Measurements from ENCODE around the gene BOD1.

Gene BOD1

DNA sequence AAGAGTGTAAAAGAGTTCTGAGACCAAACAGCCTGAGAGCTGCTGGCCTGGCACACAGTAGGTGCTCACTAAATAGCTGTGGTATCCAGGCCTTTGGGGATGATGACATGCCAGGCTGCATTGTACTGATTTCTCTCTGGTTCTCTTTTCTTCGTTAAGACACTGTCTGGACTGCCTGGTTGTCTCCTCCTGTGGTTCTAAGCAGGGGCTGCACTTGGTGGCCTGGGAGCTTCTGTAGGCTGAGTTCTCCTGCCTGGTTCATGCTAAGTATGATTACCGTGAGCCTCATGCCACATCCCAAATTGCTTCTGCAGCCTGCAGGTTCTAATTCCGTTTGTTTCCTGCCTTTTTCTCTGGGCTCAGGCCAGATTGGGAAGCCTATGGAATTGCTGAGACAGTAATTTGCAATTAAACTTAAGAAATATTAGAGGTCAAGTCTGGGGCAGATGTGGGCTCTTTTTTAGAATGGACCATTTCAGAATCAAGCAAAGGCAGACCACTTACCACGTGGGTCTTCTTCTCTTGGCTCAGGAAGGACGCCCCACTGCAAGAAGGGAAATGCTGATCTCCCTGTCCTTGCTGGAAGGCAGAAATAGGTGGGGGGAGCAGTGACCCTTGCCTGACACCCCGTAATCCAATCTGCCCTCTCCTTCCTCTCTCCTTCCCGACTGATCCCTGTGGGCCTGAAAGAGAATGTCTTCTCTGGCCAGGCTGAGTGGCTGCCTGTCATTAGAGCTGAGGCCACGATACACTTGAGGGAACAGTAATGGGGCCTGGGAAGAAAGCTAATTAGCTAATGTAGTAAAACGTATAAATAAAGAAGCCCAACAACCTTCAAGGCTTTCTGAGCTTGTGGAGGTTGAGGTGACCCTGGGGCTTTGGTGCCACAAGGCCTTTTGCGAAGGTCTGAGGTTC is 21.9 kb upstream of the BOD1 start:
- no peak for DNase-seq

DNA sequence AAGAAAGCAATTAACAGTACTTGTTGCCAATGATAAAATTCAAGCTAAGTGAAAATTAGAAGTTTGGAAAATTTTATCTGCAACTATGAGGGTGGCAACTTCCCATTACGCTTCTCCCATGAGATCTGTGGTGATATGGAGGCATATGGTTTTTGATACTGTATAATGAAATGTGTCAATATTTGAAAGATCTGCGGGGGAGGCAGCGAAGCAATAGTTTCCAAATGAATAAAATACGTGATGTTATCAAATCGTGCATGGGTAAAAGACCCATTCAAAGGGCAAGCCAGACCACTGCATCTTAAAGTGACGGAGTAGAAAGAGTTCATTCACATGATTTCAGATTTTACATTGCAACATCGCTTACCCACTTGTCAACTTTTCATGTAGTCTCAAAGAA is 20.9 kb upstream of the BOD1 start:
- DNase-seq, result no peak

DNA sequence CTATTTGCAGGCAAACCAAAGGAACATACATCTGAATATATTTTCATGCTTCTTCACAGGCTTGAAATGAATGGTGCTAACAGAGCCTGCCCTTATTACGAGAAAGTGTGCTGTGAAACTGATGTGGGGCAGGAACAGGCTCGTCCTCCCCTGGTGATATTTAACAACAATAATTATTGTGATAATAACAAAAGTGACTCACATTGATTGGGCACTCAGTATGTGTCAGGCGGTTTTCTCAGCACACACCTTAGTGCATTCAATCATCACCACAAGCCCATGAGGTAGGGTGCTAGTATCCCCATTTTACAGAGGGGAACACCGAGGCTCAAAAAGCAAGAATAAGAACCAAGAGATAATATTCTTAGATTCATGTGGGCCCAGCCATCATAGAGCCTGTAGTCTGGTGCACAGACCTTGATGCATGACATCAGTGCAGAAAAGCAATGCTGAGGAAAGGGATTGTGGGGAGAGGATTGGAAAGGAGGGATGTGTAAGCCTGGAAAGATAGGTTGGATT is 18.1 kb upstream of the BOD1 start:
- DNase-seq, result no peak

DNA sequence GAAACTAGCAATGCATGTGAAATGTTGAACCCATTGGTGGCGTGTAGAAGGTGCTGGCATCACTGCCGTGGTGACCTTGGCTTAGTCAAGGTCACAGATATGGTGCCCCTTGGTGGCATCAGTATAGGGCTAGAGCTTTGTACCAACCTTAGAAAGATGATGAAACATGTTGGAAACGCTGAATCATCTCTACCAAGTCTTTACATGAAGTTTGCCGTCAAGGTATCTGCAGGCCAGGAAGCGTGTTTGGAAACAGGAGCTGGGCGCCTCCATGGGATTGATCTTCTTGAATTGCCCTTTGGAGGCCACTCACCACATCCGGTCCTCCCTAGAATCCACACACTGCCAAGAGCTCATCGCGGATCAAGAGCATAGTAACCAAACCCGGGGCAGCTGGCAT is 16.9 kb upstream of the BOD1 start:
- DNase-seq, result no peak

DNA sequence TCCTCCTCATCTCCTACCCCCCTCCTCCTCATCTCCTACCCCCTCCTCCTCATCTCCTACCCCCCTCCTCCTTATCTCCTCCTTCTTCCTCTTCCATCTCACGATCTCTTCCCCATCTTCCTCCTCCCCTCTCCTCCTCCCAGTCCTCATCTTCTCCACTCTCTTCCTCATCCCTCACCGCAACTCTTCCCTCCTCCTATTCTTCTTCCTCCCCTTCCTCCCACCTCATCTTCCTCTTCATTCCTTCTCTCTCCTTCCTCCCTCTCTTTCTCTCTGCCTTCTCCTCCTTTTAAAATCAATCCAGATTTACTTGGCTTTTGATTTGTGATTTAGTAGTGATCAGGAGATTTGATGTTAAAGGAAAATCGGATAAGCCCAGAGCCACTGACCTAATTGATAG is 15.0 kb upstream of the BOD1 start:
- no peak for DNase-seq

DNA sequence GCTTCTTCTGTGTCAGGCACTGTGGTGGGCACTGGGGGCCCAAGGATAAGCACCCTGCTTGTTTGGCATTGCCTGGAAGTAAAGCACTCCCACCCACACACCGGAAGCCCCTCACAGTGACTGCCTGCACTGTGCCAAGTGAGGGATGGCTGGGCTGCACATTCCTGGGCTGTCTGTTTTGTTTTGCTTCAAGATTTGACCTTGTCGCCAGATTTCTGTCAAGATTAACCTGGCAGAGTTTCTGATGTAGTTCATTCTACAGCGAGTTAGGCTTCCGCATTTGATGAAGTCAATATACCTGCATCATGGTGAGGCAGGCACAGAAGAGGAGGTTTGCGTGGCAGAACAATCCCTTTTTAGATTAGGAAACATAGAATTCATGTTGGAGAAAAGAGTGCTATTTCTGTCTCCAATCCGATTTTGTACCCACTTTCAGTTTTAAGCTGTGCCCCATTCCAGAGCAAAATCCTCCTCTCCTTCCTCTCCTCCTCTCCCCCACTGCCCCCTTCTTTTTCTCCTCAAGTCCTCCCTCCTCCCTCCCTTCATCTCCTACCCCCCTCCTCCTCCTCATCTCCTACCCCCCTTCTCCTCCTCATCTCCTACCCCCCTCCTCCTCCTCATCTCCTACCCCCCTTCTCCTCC is 14.4 kb upstream of the BOD1 start:
- no peak for DNase-seq

DNA sequence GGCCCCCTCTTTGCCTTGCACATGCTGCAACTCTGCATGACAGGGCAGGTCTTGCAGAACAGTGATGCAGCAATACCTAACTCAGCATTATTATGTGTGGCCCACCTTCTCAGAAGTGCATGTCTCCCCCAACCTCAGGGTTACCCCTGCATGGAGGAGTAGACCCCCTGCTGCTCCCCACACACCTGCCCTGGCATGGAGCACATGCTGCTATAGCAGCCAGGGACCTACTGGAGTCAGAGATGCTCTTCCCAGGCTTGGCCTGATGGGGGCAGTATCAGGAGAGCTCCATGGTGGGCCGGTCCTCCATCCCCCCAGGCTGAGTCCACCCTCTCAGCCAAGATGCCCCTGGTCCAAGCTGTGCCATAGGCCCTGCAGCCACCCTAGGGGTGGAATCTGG is 13.2 kb upstream of the BOD1 start:
- DNase-seq, result no peak

DNA sequence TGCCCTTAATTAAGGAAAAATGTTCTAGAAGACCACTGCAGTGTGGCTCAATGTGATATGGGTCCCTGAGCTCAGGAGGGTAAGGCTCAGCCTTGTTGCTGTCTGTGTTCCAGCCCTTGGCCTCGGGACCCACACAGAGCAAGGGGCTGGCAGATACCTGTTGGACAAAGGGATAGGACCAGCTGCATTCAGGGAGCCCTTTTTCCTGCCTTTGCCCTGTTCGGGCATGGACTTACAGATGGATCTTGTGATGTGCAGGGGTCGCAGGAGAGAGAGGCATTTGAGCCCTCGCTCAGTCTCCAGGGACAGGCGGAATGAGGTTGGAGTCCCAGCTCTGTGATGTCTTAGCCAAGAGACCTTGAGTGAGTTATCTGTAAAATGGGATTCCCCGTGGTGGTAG is 12.1 kb upstream of the BOD1 start:
- DNase-seq, result no peak

DNA sequence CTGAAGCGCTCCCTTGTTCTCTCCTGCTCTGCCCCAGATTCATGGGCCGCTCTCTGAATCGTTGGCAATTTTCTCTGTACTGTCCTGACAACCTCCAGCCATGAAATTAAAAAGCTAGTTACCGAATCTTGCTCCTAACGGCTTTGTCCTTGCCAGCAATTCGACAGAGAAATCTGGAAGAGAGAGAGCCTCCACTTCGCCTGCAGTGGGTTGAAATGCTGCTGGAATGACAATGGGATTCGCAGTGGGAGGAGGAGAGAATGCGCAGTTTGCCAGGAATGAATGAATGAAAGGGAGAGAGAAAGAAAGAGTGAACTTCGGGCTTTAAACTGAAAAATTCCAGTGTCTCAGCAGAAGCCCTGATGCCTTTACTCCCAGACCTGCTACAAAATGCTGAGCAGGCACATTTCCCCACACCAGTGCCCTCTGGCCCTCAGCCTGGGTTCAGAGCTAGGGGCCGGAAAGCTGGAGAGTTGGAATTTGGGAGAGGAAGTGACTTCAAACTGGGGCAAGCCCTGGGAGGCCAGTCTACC is 11.5 kb upstream of the BOD1 start:
- no peak for DNase-seq

DNA sequence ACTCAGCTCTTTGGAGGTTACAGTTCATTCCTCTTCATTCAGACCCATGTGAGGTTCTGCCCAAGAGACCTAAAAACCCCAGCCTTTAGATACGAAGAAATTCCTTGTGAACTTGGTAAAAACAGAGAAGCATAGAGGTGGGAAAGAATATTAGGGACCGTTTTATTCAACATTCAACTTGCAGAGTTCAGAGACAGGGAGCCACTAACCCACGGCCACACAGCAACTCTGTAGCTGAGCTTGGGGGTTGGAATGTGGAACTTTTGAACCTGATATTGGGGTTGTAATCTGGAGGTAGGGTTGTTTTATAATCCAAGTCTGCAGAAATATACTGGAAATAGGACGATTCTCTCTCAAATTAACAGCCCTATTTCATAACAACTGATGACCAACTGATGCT is 10.8 kb upstream of the BOD1 start:
- DNase-seq, result no peak

DNA sequence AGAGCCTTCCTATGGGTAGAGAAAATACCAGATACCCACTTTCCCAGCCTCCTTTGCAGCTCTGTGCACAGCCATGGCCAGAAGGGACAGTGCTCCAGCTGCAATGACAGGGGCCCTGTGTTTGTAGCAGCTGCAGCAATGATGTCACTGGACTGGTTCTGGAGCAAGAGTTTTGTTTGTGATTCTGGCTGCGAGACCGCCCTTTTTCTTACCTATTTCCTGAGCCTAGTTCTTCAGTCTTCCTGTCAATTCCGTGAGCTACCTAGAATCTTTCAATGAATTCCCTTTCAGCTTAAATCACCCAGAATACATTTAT is 10.0 kb upstream of the BOD1 start:
- DNase-seq, result no peak

DNA sequence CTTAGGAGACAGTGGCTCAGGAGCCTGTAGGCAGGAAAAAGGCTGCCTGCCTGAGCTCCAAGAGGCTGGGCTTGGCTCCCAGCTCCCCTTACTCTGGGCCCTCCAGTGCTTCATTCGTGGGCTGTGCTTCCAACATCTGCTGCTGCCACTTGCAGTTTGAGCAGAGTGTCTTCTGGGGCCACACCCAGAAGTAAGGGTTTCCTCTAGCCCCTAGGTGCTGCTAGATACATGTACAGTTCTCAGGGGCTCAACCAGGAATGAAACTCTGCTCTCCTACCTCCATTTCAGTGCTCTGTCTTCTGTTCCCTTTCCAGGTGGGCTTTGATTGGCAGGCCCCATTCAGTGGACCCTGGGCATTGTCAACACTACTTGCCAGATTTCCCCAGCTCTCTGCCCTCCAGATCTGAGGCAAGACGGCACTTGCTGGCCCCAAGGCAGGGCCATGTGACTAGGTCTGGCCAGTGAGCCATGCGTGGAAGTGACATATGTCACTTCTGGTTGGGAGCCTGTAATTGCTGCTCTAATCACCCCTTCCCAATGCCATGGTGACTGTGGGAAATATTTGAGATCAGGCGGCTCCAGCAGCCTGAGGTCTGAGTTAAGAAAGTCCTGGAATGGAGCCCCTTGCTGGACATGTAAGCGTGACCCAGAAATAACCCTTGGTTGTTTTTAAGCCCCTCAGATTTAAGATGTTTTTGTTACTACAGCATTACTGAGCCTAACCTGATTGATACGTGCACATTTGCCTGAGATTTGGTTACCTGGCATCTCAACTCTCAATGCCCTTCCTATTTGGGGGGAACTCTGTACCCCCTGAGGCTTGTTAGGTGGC is 9.4 kb upstream of the BOD1 start:
- DNase-seq, result no peak

DNA sequence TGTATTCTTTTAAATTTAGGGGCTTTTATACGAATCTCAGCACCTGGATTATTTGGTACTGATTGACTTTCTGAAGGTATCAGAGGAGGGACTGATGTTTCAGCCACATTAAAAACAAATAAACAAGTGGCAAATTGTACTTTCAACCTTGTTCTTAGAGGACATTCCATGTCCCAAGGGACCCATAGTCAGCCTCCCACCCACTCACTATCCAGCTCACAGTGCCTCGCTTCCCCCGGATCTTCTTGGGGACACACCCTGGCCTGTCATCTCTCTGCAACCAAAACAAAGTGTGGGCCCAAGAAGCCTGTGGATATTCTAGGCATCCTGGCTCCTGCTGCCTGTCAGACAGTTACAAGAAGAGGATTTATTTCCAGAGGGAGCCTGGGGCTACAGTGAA is 8.8 kb upstream of the BOD1 start:
- no peak for DNase-seq

DNA sequence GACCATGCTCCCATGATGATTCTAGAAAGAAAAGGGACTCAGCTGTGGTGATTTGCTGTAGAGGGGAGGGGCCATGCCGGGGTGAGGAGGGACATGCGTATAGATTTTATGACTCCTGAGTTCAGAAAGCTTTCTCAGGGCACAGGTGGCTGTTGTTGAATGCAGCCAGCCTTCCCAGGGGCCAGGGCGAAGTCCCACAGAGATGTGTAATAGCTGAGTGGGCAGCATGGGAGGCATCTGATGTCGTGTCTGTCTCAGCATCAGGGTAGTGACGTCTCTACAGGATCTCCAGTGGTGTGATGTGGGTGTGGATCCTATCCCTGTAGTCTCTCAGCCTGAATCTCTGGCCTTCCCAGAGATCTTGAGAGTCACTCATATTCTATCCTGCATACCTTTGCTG is 7.8 kb upstream of the BOD1 start:
- DNase-seq, result no peak

DNA sequence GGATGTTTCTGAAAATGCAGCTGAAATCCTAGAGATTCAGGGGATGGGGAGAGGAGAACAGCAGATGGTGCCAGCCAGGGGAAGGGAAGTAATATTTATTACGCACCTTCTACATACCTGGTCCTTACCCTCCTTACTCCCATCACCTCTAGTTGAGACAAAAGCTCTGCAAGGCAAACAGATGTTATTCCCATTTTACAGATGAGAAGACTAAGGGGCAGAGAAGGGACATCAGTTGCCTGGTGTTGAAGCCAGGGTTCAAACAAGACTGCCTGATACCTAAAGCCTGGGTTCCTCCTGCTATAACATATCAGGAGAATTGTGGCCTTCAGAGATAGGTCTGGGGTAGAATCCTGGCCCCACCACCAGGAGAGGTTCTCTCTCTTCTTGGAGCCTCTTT is 7.3 kb upstream of the BOD1 start:
- no peak for DNase-seq

DNA sequence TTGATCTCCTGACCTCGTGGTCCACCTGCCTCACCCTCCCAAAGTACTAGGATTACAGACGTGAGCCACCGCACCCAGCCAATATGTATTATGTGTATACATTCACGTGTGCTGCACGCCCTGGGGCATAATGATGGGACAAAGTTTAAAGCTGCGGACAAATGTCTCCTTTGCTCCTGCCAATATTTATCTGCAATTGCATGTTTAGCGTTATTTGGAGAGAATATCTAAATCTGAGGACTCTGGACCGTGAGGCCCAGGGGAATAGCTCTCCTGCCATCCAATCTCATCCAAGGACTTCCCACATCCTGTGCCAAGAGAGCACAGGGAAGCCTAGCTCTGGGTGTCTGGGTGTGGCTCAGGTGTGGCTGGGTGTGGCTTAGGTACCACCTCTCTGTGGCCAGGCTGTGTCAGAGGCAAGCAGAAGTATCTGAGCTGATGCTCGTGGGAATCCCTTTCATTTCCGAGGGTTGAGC is 6.9 kb upstream of the BOD1 start:
- no peak for DNase-seq

DNA sequence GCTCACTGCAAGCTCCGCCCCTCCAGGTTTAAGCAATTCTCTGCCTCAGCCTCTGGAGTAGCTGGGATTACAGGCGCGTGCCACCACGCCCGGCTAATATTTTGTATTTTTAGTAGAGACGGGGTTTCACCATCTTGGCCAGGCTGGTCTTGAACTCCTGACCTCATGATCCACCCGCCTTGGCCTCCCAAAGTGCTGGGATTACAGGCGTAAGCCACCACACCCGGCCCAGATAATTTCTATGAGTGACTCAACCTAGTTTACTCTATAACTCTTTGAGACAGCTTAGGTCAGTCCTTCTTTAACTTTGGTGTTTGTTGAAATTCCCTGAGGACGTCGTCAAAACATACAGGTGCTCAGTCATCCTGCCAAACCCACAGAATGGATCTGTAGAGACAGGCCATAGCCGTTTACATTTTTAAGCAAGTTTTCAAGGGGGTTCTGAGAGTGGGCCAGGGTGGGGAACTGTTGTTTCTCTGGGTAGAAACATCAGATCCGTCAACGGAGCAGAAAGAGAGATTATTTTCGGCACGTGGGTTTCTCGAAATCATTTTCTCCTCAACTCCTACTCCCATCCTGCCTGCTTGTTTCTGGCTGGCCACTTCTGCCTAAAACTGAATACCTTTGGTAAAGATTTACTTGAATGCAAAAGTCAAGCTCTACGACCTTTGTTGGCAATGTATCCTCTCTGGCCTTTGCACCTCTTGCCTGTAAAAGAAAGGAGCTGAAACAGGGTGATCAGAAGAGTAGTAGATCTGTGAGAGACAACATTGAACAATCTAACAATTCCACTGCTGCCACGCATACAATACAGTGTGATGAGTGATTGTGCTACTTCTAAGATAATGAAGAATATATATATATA is 6.0 kb upstream of the BOD1 start:
- DNase-seq, result no peak

DNA sequence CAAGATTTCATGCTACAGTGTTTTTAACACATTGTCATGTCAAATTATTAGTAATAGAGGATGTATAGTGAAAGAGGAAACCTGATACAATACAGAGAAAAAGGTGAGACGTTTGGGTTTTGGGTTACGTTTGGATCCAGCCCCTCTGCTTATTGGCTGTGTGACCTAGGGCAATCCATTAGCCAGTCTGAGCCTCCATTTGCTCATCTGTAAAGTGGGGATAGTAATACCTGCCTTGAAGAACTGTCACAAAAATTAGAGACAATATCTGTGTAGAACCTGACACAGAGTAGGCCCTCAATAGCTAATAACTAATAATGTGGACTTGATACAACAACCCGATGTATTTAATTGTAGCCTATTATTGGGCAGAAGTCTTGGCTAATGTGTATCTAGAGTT is 4.3 kb upstream of the BOD1 start:
- no peak for DNase-seq

DNA sequence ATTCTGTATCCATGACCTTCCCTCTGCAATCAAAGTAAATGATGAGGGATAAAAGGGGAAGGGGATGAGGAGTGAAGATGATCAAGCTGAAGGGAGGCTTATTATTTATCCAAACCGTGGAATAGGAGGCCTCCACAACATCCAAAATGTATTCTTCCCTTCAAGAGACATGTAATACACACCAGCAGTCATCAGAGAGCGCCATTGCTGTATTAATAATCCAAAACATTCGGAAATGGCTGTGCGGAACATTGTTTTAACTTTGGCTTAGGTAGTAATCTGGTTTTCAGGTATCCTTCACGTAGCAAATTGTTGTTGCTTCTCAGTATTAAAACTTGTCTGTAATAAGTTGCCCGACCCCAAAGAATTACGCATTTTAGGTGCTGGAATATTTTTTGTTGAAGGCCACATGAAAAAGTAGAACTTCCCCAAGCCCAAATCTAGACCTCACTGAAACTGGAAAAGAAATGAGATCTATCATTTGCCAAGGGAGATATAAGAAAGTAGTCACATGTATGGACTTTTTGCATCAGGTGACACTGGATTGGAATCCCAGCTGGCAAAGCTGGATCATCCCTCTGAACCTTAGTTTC is 2.6 kb upstream of the BOD1 start:
- peak; percentile 12 for DNase-seq

DNA sequence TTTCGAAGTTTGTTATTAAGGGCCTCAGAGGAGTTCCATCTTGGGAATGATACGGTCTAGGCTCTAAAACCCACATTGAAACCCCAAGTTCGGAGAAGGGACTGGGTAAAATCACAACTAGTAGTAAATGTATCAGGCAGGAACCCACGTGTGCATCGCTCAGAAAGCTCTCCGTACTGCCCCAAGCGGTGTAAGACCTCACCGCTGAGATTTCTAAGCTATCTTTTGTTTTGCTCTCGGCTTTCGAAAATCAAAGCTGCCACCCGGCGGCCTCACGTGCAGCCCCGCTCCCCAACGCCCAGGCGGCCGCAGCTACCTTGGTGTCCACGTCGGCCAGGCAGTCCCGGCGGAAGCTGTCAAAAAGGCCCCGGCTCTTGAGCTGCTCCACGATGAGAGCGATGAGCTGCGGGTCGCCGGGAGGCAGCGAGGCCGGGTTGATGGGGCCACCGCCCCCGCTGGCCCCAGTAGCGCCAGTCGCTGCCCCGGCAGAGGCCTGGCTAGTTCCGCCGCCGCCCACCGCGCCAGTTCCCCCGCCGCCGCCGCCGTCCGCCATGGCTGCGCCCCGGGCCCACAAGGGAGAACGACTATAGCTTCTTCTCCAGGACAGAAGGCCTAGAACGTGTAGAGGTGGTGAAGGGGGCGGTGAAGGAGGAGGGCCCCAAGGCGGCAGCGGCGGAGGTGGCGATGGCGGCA is 420 bp downstream of the BOD1 start:
- DNase-seq, result peak; percentile 25

DNA sequence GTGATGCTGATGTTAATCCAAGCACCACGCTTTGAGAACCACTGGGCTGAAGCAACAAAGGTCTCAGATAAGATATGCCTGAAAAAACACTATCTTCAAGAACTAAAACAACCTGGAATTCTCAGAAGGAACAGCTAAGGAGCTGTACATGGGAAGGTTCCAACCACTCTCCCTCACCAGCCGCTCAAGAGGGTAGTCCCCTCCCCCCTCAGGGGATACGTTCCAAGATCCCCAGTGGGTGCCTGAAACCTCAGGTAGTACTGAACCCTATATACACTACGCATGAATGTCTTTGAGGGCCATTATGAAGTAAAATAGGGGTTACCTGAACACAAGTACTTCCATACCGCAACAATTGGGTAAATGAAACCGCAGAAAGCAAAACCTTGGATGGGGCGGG is 1.9 kb downstream of the BOD1 start:
- no peak for DNase-seq
